LNCaP clone FGC (cell line): ENCODE data around the gene VWA1.
A peak's percentile ranks its signal among the peaks of the same experiment; 100 is the strongest.

Experiments
- DNase-seq: peaks from one replicate; pipeline ENCODE4 v3.0.0-alpha.2; 2011; ENCODE audit warnings: low read depth
- H3K4me3 ChIP-seq: 2 replicates; pipeline ENCODE4 v1.5.1; 2011; ENCODE audit warnings: mild to moderate bottlenecking, low read depth, low read length, control low read depth
- TF ChIP-seq, protein P1 (sequence below): IDR thresholded peaks from 2 replicates; pipeline ENCODE4 v1.5.1; 2012; ENCODE audit warnings: mild to moderate bottlenecking; ENCODE audit not compliant: control insufficient read depth, insufficient read depth; ENCODE audit errors: extremely low read depth

The VWA1 gene

DNA sequence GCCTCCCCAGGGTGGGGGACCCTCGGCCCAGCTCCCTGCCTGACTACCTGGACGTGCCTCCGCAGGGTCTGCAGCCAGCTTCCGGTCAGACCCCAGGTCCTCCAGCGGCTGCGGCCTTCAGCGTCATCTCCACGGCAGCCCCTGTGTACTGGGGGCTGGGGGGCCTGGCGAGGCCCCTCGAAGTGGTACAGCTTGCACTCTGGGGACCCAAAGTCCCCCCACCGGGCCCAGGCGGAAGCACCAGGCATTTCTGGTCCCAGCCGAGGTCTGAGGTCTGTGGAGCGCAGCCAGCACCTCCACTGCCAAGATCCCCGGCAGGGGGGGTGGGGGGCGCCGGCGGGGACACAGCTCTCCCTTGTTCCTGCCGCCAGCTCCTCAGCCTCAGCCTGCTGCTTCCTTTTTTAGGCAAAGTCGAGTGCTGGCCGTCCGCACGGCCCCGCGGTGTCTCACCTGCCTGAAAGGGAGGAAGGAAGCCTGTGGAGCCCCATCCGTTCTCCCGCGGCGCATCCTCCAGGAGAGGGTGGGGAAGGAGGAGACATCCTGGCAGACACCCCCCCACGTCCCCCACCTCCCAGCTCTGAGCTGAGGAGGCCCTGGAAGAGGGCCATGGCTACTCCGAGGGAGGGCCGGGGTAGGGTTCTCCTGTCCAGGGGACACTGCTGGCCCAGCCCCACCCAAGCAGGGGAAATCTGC, 1.2 kb upstream of the VWA1 start:
- TF ChIP-seq, protein P1, sequence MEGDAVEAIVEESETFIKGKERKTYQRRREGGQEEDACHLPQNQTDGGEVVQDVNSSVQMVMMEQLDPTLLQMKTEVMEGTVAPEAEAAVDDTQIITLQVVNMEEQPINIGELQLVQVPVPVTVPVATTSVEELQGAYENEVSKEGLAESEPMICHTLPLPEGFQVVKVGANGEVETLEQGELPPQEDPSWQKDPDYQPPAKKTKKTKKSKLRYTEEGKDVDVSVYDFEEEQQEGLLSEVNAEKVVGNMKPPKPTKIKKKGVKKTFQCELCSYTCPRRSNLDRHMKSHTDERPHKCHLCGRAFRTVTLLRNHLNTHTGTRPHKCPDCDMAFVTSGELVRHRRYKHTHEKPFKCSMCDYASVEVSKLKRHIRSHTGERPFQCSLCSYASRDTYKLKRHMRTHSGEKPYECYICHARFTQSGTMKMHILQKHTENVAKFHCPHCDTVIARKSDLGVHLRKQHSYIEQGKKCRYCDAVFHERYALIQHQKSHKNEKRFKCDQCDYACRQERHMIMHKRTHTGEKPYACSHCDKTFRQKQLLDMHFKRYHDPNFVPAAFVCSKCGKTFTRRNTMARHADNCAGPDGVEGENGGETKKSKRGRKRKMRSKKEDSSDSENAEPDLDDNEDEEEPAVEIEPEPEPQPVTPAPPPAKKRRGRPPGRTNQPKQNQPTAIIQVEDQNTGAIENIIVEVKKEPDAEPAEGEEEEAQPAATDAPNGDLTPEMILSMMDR: no peak
- no peak overlapping the region; the same call in 1 of the 2 replicates for H3K4me3 ChIP-seq
- DNase-seq: no peak

GRCh38 chr1:1434824-1435105, 725 bp upstream of the VWA1 start:
- DNase-seq: no peak
- H3K4me3 ChIP-seq: peak overlapping the region; percentile 54
- TF ChIP-seq, protein P1: no peak

- H3K4me3 ChIP-seq: peak overlapping the region; percentile 95
- no peak for DNase-seq
- TF ChIP-seq, protein P1: no peak
These were observed 580 bp downstream of the VWA1 start for GRCh38 chr1:1435911-1436629.

DNA sequence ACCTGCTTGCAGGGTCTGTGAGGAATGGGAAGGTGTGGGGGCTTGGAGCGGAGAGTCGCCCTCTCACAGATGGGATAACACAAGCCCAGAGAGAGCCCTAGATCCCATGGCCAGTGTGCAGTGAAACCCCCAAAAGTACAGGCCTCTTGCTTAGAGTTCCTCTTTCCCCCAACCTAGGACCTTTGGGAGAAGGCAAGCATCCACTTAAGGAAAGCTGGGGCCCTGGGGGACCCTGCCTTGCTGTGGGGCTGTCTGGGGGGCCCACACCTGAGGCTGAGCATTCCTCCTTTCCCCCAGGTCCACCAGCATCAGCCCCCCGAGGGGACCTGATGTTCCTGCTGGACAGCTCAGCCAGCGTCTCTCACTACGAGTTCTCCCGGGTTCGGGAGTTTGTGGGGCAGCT, 1.1 kb downstream of the VWA1 start:
- TF ChIP-seq, protein P1: no peak
- H3K4me3 ChIP-seq: peak overlapping the region; percentile 95
- no peak for DNase-seq

DNA sequence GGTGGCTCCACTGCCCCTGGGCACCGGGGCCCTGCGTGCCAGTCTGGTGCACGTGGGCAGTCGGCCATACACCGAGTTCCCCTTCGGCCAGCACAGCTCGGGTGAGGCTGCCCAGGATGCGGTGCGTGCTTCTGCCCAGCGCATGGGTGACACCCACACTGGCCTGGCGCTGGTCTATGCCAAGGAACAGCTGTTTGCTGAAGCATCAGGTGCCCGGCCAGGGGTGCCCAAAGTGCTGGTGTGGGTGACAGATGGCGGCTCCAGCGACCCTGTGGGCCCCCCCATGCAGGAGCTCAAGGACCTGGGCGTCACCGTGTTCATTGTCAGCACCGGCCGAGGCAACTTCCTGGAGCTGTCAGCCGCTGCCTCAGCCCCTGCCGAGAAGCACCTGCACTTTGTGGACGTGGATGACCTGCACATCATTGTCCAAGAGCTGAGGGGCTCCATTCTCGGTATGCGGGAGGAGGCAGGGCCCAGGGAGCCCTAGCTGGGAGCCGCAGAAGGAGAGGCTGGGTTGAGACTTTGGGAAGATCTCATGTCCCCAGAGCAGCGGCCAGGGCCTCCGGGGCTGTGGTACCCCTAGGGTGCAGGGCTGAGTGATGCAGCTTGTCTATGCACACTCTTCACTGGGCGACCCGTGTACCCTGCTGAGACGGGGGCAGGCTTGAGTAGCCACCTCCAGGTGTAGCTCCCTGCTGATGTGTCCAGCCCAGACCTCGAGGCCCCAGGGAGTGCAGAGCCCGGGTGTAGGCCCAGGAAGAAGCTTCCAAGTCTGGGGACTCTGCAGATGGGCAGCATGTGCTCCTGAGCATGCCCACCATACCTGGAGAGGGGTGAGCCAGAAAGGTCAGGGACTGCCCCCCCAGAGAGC, 1.8 kb downstream of the VWA1 start:
- DNase-seq: no peak
- TF ChIP-seq, protein P1: no peak
- peak overlapping the region; percentile 95 for H3K4me3 ChIP-seq

DNA sequence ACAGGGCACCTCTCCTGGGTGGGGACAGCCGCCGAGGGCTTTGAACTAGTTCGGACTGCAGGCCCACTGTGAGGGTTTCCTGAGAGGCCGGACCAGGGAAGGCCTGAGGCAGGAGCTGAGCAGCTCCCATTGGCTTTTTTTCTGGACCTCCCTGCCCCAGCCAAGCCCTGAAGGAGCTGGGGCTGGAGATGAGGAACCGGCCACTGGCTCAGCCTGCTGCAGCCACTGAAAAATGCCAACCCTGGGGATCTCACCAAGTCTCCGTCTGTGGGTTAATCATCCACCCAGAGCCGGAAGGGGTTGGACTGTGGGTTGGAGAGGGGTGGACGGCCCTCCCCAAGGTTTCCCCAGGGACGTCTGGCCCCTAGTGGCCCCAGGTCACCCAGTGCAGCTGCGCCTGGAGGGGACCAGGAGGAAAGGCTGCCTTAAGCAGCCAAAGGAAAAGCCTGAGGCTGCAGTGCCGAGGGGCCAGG, 2.5 kb downstream of the VWA1 start:
- H3K4me3 ChIP-seq: no peak overlapping the region
- no peak for DNase-seq
- TF ChIP-seq, protein P1: no peak
